HepG2 (cell line): ENCODE measurements around the gene BIK. TPM values are rescaled to one million over a fixed set of nuclear protein-coding genes. Genes with fewer than 3 reads are reported as not detected.

Source experiments
- ATAC-seq: fragments of 200-7000 bp; cut with Tn5 transposase; 3 replicates; pipeline ENCODE4 v1.9.1; 2020; ENCODE audit warnings: mild to moderate bottlenecking, moderate library complexity
- BruUV-seq: library from RNA; stranded (reverse); fragments of 400-500 nt; replicated peaks from 2 replicates; lab custom pipeline; 2021; lab: Mats Ljungman, UMichigan
- CTCF ChIA-PET: fragments of 300-600 bp; formaldehyde crosslinking; extraction: SDS; loops from one replicate; lab custom pipeline; 2021; ENCODE audit warnings: low total read pairs, inconsistent platforms, low intra/inter-chr PET ratio; lab: Yijun Ruan, JAX
- POLR2A ChIA-PET: fragments of 350-600 bp; sonication (Branson Sonifier 250); formaldehyde crosslinking; loops from one replicate; lab custom pipeline; 2020; ENCODE audit warnings: antibody characterized with exemption, inconsistent platforms; lab: Yijun Ruan, JAX
- DNase-seq: peaks from one replicate; pipeline ENCODE4 v3.0.0-alpha.2; 2015; ENCODE audit warnings: low spot score
- FAIRE-seq: peaks from 3 replicates; lab custom pipeline; 2011; peaks lifted over from hg19 to GRCh38; lab: Jason Lieb, UNC
- H2AFZ ChIP-seq: one replicate; pipeline ENCODE4 v1.6.1; 2011; ENCODE audit warnings: low read length, inconsistent platforms
- H3K27ac ChIP-seq: fragments of 300-600 bp; 3 replicates; pipeline ENCODE4 v1.8.0; 2011; ENCODE audit warnings: mixed run types, mild to moderate bottlenecking, mixed read lengths, low read length, inconsistent platforms; ENCODE audit not compliant: insufficient read depth; ENCODE audit errors: extremely low read length
- H3K27me3 ChIP-seq, 2 experiments: fragments of 200-600 bp in 1 of 2; 2 replicates in 1 of 2; 3 replicates in 1 of 2; pipeline versions ENCODE4 v1.6.0 to v1.8.0; 2011; ENCODE audit warnings: low read length in 2 of 2, mild to moderate bottlenecking in 2 of 2, moderate library complexity in 2 of 2, inconsistent platforms in 1 of 2; ENCODE audit not compliant: insufficient read depth in 2 of 2, control insufficient read depth in 1 of 2
- H3K36me3 ChIP-seq, 2 experiments: fragments of 200-600 bp in 1 of 2; replicated peaks in 1 of 2; 2 replicates in 1 of 2; 3 replicates in 1 of 2; pipeline versions ENCODE4 v1.5.1 to v1.8.0; 2011; ENCODE audit warnings: low read length in 2 of 2, inconsistent platforms in 1 of 2; ENCODE audit not compliant: insufficient read depth in 2 of 2, control insufficient read depth in 1 of 2
- H3K4me1 ChIP-seq: 2 replicates; pipeline ENCODE4 v1.5.1; 2012; ENCODE audit warnings: low read length, inconsistent platforms; ENCODE audit not compliant: insufficient read depth
- H3K4me2 ChIP-seq: 2 replicates; pipeline ENCODE4 v1.6.0; 2011; ENCODE audit warnings: low read depth, low read length, inconsistent platforms
- H3K4me3 ChIP-seq, 3 experiments: fragments of 200-600 bp in 1 of 3; sonication (generic), shearing (Covaris generic) in 1 of 3; replicated peaks in 1 of 3; 2 replicates each; pipeline ENCODE4 v1.5.1; 2011 to 2016; ENCODE audit warnings: low read length in 3 of 3, inconsistent platforms in 2 of 3, low read depth in 2 of 3, mild to moderate bottlenecking in 2 of 3, control low read depth in 1 of 3, mixed read lengths in 1 of 3; ENCODE audit not compliant: insufficient read depth in 1 of 3
- H3K79me2 ChIP-seq: one replicate; pipeline ENCODE4 v1.6.1; 2011; ENCODE audit warnings: low read length, inconsistent platforms; ENCODE audit not compliant: insufficient read depth
- H3K9ac ChIP-seq: 2 replicates; pipeline ENCODE4 v1.6.0; 2011; ENCODE audit warnings: mild to moderate bottlenecking, low read depth, low read length, inconsistent platforms; ENCODE audit not compliant: insufficient read depth
- H3K9me3 ChIP-seq: 2 replicates; pipeline ENCODE4 v1.5.1; 2012; ENCODE audit warnings: mild to moderate bottlenecking, low read length
- H4K20me1 ChIP-seq: 2 replicates; pipeline ENCODE4 v1.6.0; 2011; ENCODE audit warnings: inconsistent platforms, mild to moderate bottlenecking, low read length, moderate library complexity; ENCODE audit not compliant: insufficient read depth
- CBX5 ChIP-seq: sonication (generic); formaldehyde crosslinking; IDR thresholded peaks from 2 replicates; pipeline ENCODE4 v1.4.0; 2020; ENCODE audit warnings: missing genetic modification reagents, borderline replicate concordance
- ZNF713 ChIP-seq: sonication (generic); formaldehyde crosslinking; IDR thresholded peaks from 2 replicates; pipeline ENCODE4 v1.4.0; 2020; ENCODE audit warnings: mild to moderate bottlenecking, missing genetic modification reagents
- WGBS: methylation state at CpG from one replicate; pipeline ENCODE4 v1.1.6; 2017; ENCODE audit warnings: low lambda C conversion rate; 5-methylcytosine and 5-hydroxymethylcytosine counted together
- in situ Hi-C: cut with HindIII; loops from 2 replicates; pipeline ENCODE4 v1.10.0; 2017; ENCODE audit warnings: low pct_unique_long_range_greater_than_20kb; ENCODE audit not compliant: extremely low pct_ligation_motif_present
- intact Hi-C: fragments of 100-400 bp; cut with micrococcal nuclease; formaldehyde crosslinking; loops from one replicate; pipeline ENCODE4 v1.10.0; 2022; ENCODE audit not compliant: unreplicated experiment
- polyA plus RNA-seq, 8 experiments: library from polyadenylated mRNA; depleted of rRNA in 3 of 8; stranded (reverse) in 7 of 8; unstranded in 1 of 8; fragments of >200 nt; fragmentation: Illumina TruSeq in 4 of 8; extraction: Trizol in 4 of 8; gene quantifications; 2 replicates each; pipeline versions ENCODE4 v1.2.1 to v1.2.3, GENCODE V29; 2011 to 2016; ENCODE audit warnings: low read depth in 4 of 8, missing spikeins in 1 of 8, mixed read lengths in 1 of 8; ENCODE audit not compliant: insufficient read depth in 1 of 8
- total RNA-seq, 5 experiments: library from RNA; depleted of rRNA; stranded (reverse); fragments of >200 nt; fragmentation: Illumina TruSeq; extraction: Trizol; gene quantifications; 2 replicates each; pipeline ENCODE4 v1.2.3, GENCODE V29; 2016; ENCODE audit warnings: low read depth in 1 of 5

BIK gene
- total and polyA plus RNA-seq, 2 of the 13 experiments (the other 11 are each of a cell fraction or from before 2014, with no cell fraction given), result 0.54 to 0.80 TPM

DNA sequence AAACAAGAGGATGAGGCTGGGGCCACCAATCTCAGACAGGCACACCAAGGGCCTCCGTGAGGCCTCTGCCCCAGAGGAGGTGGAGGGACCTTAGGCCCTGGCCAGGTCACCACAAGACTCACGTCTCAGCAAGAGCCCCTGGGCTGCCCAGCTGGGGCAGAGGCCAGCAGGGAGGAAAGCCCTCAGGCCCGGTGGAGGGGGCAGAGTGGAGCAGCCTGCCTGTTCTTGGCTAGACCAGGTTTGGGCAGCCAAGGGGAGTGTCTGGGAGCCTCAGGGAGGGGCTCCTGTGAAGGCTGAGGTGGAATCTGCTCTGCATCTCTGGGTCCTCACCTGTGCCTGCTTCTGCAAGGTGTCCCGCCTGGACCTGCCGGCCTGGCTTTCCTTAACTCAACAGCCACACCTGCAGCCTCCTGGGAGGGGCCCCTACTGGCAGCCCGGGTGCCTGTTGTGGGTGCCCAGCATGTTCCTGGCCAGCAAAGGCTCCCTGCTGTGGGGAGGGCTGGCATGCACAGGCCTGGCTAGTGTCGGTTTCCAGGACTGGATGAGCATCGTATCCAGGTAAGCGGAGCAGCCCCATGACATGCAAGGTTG, 64.5 kb downstream of the BIK start:
- H3K36me3 ChIP-seq, result peaks cover 21 to 50% of the 10 kb centered on the region in 2 experiments; a peak in 4 of 5 replicates

DNA sequence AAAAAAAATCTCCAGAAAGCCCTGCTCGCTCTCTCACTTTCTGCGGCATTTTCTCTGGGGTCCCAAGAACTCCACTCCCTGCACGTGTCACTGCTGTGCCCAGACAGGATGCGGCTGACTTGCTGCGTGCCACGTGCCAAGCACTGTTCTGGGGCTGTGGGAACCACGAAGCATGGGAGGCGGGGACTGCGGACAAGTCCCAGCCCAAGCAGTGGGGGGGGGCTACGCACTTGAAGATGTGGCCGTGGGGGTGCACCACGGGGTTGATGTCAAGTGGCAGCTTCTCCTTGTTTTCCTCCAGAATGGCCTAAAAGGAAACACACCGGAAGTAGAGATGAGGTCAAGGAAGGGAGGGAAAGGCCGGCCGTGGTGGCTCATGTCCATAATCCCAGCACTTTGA, 65.5 kb downstream of the BIK start:
- CTCF ChIA-PET, result no interaction called here
- H3K9ac ChIP-seq, result no peak overlapping the region
- WGBS, result 99% methylated on average over 15 of the region's 15 CpGs
- H3K27ac ChIP-seq, result no peak overlapping the region
- H3K27me3 ChIP-seq, result no peaks in the 10 kb centered on the region
- no peak for FAIRE-seq
- in situ Hi-C loops, result no loop called here
- no peak for TF ChIP-seq CBX5 (CRISPR knock-in tag)
- no peak overlapping the region for H3K4me3 ChIP-seq
- no peak for ATAC-seq
- H4K20me1 ChIP-seq, result no peaks in the 10 kb centered on the region
- no peaks in the 10 kb centered on the region for H3K9me3 ChIP-seq
- no peaks in the 10 kb centered on the region for H3K79me2 ChIP-seq
- no peaks in the 10 kb centered on the region for H3K4me1 ChIP-seq
- intact Hi-C loops, result no loop called here
- peaks cover 20 to 57% of the 10 kb centered on the region in 2 experiments; a peak in 4 of 5 replicates for H3K36me3 ChIP-seq
- H2AFZ ChIP-seq, result no peak overlapping the region
- H3K4me2 ChIP-seq, result no peak overlapping the region
- BruUV-seq, result no TSS peak
- POLR2A ChIA-PET, result no interaction called here
- DNase-seq, result no peak

More for the DNA sequence above, 64.5 kb downstream of the BIK start:
- ChIA-PET CTCF (no interaction called here), POLR2A (no interaction called here)
- Histone ChIP-seq H4K20me1 (no peaks in the 10 kb centered on the region), H3K9me3 (no peaks in the 10 kb centered on the region), H3K79me2 (no peaks in the 10 kb centered on the region), H3K4me2 (no peak overlapping the region), H2AFZ (no peak overlapping the region), H3K27me3 (no peaks in the 10 kb centered on the region), H3K9ac (no peak overlapping the region), H3K4me1 (no peaks in the 10 kb centered on the region), H3K4me3 (no peak overlapping the region), H3K27ac (no peak overlapping the region)
- DNase-seq, result no peak
- no peak for ATAC-seq
- FAIRE-seq, result no peak
- BruUV-seq, result no TSS peak
- 100% methylated on average over 1 of the region's 9 CpGs for WGBS
- in situ Hi-C loops, result no loop called here
- intact Hi-C loops, result no loop called here
- TF ChIP-seq ZNF713, result no peak
